Measurements from ENCODE around the gene RGCC. TPM values are rescaled to one million over a fixed set of nuclear protein-coding genes. Genes with fewer than 3 reads are reported as not detected.
"Not testable (repeated sequence)": the region's sequence is repeated elsewhere in the genome, so short reads cannot be mapped to it uniquely, and the experiment has no call there.

The RGCC gene
- total RNA-seq, 2 donors from 2014 or later = 57.0 to 163 TPM

GRCh38 chr13:41426047-41426446, 31.3 kb upstream of the RGCC start:
- ATAC-seq (replicated peaks) = peak; percentile 52
- Mint-ChIP-seq H3K4me3 (no peak overlapping the region), H3K9me3 (no peaks in the 10 kb centered on the region), H3K36me3 (ENCODE audit: low read depth) (no peaks in the 10 kb centered on the region), H3K4me1 (no peaks in the 10 kb centered on the region), H3K27ac (no peak overlapping the region), H3K27me3 (peaks cover 4% of the 10 kb centered on the region)

GRCh38 chr13:41427666-41428065, 29.7 kb upstream of the RGCC start:
- peaks cover 4% of the 10 kb centered on the region for H3K27me3 Mint-ChIP-seq
- peak overlapping the region; percentile 60 for H3K4me3 Mint-ChIP-seq
- H3K4me1 Mint-ChIP-seq = no peaks in the 10 kb centered on the region
- H3K9me3 Mint-ChIP-seq = no peaks in the 10 kb centered on the region
- peak; percentile 46 for ATAC-seq (replicated peaks)
- no peaks in the 10 kb centered on the region for H3K36me3 Mint-ChIP-seq (ENCODE audit: low read depth)
- H3K27ac Mint-ChIP-seq = no peak overlapping the region

GRCh38 chr13:41428155-41428554, 29.2 kb upstream of the RGCC start:
- peak; percentile 79 for ATAC-seq (replicated peaks)
- H3K27me3 Mint-ChIP-seq = peaks cover 4% of the 10 kb centered on the region
- no peaks in the 10 kb centered on the region for H3K9me3 Mint-ChIP-seq
- no peak overlapping the region for H3K27ac Mint-ChIP-seq
- H3K4me1 Mint-ChIP-seq = no peaks in the 10 kb centered on the region
- peak overlapping the region; percentile 60 for H3K4me3 Mint-ChIP-seq
- no peaks in the 10 kb centered on the region for H3K36me3 Mint-ChIP-seq (ENCODE audit: low read depth)

- not testable (repeated sequence) for H3K27me3 Mint-ChIP-seq; H3K27ac Mint-ChIP-seq; H3K4me1 Mint-ChIP-seq; H3K36me3 Mint-ChIP-seq (ENCODE audit: low read depth); ATAC-seq (replicated peaks); H3K4me3 Mint-ChIP-seq; H3K9me3 Mint-ChIP-seq
These were observed 23.3 kb upstream of the RGCC start for GRCh38 chr13:41434030-41434429.

GRCh38 chr13:41434831-41435520, 22.4 kb upstream of the RGCC start:
- H3K9me3 Mint-ChIP-seq = no peaks in the 10 kb centered on the region

GRCh38 chr13:41443969-41444368, 13.4 kb upstream of the RGCC start:
- no peaks in the 10 kb centered on the region for H3K9me3 Mint-ChIP-seq
- no peaks in the 10 kb centered on the region for H3K36me3 Mint-ChIP-seq (ENCODE audit: low read depth)
- H3K4me1 Mint-ChIP-seq = peaks cover 5% of the 10 kb centered on the region
- H3K27me3 Mint-ChIP-seq = peaks cover 7% of the 10 kb centered on the region
- H3K4me3 Mint-ChIP-seq = no peak overlapping the region
- no peak overlapping the region for H3K27ac Mint-ChIP-seq
- no peak for ATAC-seq (replicated peaks)

More at GRCh38 chr13:41434831-41435520, 22.4 kb upstream of the RGCC start:
- ATAC-seq (replicated peaks) = no peak
- Mint-ChIP-seq H3K4me3 (no peak overlapping the region), H3K27ac (peak overlapping the region; percentile 26), H3K27me3 (peaks cover 4% of the 10 kb centered on the region), H3K36me3 (ENCODE audit: low read depth) (no peaks in the 10 kb centered on the region), H3K4me1 (peaks cover 5% of the 10 kb centered on the region)

- Mint-ChIP-seq H3K4me3 (no peak overlapping the region), H3K9me3 (peaks cover 5% of the 10 kb centered on the region), H3K4me1 (peaks cover 8% of the 10 kb centered on the region), H3K27me3 (no peaks in the 10 kb centered on the region), H3K27ac (no peak overlapping the region), H3K36me3 (ENCODE audit: low read depth) (no peaks in the 10 kb centered on the region)
- ATAC-seq (replicated peaks) = peak; percentile 37
These were observed 4.9 kb upstream of the RGCC start for GRCh38 chr13:41452462-41452861.

GRCh38 chr13:41453620-41454019, 3.7 kb upstream of the RGCC start:
- Mint-ChIP-seq H3K36me3 (ENCODE audit: low read depth) (peaks cover 7% of the 10 kb centered on the region), H3K27me3 (no peaks in the 10 kb centered on the region), H3K9me3 (peaks cover 5% of the 10 kb centered on the region), H3K4me3 (no peak overlapping the region), H3K27ac (no peak overlapping the region), H3K4me1 (peaks cover 8% of the 10 kb centered on the region)
- ATAC-seq (replicated peaks) = no peak

GRCh38 chr13:41454170-41454569, 3.2 kb upstream of the RGCC start:
- Mint-ChIP-seq H3K4me1 (peaks cover 9% of the 10 kb centered on the region), H3K27ac (no peak overlapping the region), H3K27me3 (no peaks in the 10 kb centered on the region), H3K4me3 (no peak overlapping the region), H3K9me3 (peaks cover 5% of the 10 kb centered on the region), H3K36me3 (ENCODE audit: low read depth) (peaks cover 13% of the 10 kb centered on the region)
- ATAC-seq (replicated peaks) = no peak

- no peak for ATAC-seq (replicated peaks)
- Mint-ChIP-seq H3K4me3 (peak overlapping the region; percentile 58), H3K27me3 (no peaks in the 10 kb centered on the region), H3K36me3 (ENCODE audit: low read depth) (peaks cover 30% of the 10 kb centered on the region), H3K9me3 (peaks cover 5% of the 10 kb centered on the region), H3K27ac (peak overlapping the region; percentile 78), H3K4me1 (peaks cover 26% of the 10 kb centered on the region)
These were observed 1.5 kb upstream of the RGCC start for GRCh38 chr13:41455725-41456419.

GRCh38 chr13:41457589-41458186, 338 bp downstream of the RGCC start:
- Mint-ChIP-seq H3K27me3 (no peaks in the 10 kb centered on the region), H3K9me3 (peaks cover under 1% of the 10 kb centered on the region), H3K4me3 (peak overlapping the region; percentile 97), H3K36me3 (ENCODE audit: low read depth) (peaks cover 48% of the 10 kb centered on the region), H3K27ac (no peak overlapping the region), H3K4me1 (peaks cover 34% of the 10 kb centered on the region)
- peak; percentile 7 for ATAC-seq (replicated peaks)

GRCh38 chr13:41458187-41458760, 924 bp downstream of the RGCC start:
- Mint-ChIP-seq H3K36me3 (ENCODE audit: low read depth) (peaks cover 54% of the 10 kb centered on the region), H3K27me3 (no peaks in the 10 kb centered on the region), H3K9me3 (no peaks in the 10 kb centered on the region), H3K4me1 (peaks cover 37% of the 10 kb centered on the region), H3K27ac (peak overlapping the region; percentile 95), H3K4me3 (peak overlapping the region; percentile 97)
- ATAC-seq (replicated peaks) = peak; percentile 20

GRCh38 chr13:41458761-41459431, 1.5 kb downstream of the RGCC start:
- no peak for ATAC-seq (replicated peaks)
- Mint-ChIP-seq H3K36me3 (ENCODE audit: low read depth) (peaks cover 60% of the 10 kb centered on the region), H3K4me3 (peak overlapping the region; percentile 97), H3K4me1 (peaks cover 43% of the 10 kb centered on the region), H3K9me3 (no peaks in the 10 kb centered on the region), H3K27me3 (no peaks in the 10 kb centered on the region), H3K27ac (peak overlapping the region; percentile 95)

GRCh38 chr13:41459432-41460073, 2.2 kb downstream of the RGCC start:
- Mint-ChIP-seq H3K27ac (peak overlapping the region; percentile 95), H3K9me3 (no peaks in the 10 kb centered on the region), H3K36me3 (ENCODE audit: low read depth) (peaks cover 67% of the 10 kb centered on the region), H3K4me1 (peaks cover 49% of the 10 kb centered on the region), H3K4me3 (peak overlapping the region; percentile 97), H3K27me3 (no peaks in the 10 kb centered on the region)
- no peak for ATAC-seq (replicated peaks)

Data from activated T-helper 17 cell treated with anti-CD3 and anti-CD28 coated beads, Interleukin-2, amount 50 U/mL, for 72 hours (primary cell).